MM.1S (cell line): Measurements from ENCODE around the gene DHRS7.

Experiments
- EZH2 ChIP-seq: fragments of 300-600 bp; sonication (generic); optimal IDR thresholded peaks from 2 replicates; pipeline ENCODE3; 2017; ENCODE audit warnings: low read depth, mild to moderate bottlenecking, antibody characterized with exemption, low read length, mixed read lengths
- EZH2phosphoT487 ChIP-seq: fragments of 300-600 bp; sonication (generic); IDR thresholded peaks from 2 replicates; pipeline ENCODE4 v1.6.1; 2018; ENCODE audit warnings: antibody characterized with exemption, low read length
- TF ChIP-seq, protein P1 (sequence below): fragments of 300-600 bp; sonication (generic); IDR thresholded peaks from 2 replicates; pipeline ENCODE4 v1.5.1; 2016; ENCODE audit warnings: antibody characterized with exemption, low read length, mixed read lengths

DNA sequence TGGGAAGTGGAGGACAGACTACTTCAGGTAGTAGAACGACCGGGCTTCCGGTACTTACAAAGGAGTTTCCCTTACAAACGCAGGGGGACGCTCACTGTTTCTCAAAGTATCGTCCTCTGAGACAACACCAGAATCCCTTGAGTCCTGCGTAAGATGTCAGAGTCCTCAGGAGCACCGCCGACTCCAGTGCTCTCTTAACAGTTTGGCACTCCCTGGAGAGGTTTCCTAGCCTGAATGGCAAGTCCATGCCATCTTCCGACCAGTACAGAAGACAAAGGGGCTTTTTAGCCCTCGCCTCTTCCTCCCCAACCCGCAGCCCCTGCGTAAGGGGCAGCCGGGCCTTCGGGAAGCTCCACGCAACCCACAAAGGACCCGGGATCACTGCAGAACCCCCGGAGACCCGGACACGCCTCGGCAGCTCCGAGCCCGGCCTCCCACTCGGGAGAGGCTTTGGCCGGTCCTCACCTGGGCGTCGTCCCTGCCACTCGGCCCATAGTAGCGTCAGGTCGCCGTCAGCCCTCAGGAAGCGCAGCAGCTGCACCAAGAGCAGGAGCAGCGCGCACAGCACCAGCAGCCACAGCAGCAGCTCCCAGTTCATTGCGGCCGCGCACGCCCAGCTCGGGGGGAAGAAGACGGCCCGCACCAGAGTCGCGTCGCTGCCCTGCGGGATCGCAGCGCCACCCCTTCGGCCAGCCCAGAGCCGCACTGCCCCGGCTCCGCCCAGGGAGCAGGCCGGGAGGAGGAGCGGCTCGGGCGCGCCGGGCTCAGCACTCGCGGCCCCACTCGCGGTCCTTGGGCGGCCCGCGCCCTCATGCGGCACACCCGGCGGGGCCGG, at the start of gene DHRS7:
- TF ChIP-seq, protein P1, sequence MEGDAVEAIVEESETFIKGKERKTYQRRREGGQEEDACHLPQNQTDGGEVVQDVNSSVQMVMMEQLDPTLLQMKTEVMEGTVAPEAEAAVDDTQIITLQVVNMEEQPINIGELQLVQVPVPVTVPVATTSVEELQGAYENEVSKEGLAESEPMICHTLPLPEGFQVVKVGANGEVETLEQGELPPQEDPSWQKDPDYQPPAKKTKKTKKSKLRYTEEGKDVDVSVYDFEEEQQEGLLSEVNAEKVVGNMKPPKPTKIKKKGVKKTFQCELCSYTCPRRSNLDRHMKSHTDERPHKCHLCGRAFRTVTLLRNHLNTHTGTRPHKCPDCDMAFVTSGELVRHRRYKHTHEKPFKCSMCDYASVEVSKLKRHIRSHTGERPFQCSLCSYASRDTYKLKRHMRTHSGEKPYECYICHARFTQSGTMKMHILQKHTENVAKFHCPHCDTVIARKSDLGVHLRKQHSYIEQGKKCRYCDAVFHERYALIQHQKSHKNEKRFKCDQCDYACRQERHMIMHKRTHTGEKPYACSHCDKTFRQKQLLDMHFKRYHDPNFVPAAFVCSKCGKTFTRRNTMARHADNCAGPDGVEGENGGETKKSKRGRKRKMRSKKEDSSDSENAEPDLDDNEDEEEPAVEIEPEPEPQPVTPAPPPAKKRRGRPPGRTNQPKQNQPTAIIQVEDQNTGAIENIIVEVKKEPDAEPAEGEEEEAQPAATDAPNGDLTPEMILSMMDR = peak; percentile 15; the same call in 1 of the 2 replicates
- TF ChIP-seq EZH2 = no peak
- TF ChIP-seq EZH2phosphoT487 = no peak
